Measurements from ENCODE around the gene ANO2. TPM values are rescaled to one million over a fixed set of nuclear protein-coding genes. Genes with fewer than 3 reads are reported as not detected.

Gene ANO2
- total RNA-seq, 4 donors from 2014 or later: 2.0 to 9.8 (median 4.9) TPM

DNA sequence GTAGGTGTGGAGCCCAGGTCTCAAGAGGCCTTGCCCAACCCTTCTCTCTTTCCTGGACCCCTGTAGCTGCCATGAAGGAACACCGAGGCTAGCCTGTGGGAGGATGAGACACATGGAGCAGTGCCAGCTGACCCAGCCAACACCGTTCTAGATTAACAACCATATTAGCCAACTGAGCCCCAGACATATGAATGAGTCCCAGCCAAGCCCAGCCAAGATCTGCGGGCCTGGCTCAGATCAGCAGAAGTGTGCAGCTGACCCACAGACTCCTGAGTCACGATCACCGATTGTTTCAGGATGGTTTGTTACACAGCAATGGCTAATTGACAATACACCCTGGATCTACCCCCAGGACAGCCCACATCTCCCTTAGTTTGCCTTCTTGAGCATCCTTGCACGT is 431.0 kb downstream of the ANO2 start:
- no peak for TF ChIP-seq POLR2A (IDR thresholded peaks at IDR 0.05)
- TF ChIP-seq, protein P1, sequence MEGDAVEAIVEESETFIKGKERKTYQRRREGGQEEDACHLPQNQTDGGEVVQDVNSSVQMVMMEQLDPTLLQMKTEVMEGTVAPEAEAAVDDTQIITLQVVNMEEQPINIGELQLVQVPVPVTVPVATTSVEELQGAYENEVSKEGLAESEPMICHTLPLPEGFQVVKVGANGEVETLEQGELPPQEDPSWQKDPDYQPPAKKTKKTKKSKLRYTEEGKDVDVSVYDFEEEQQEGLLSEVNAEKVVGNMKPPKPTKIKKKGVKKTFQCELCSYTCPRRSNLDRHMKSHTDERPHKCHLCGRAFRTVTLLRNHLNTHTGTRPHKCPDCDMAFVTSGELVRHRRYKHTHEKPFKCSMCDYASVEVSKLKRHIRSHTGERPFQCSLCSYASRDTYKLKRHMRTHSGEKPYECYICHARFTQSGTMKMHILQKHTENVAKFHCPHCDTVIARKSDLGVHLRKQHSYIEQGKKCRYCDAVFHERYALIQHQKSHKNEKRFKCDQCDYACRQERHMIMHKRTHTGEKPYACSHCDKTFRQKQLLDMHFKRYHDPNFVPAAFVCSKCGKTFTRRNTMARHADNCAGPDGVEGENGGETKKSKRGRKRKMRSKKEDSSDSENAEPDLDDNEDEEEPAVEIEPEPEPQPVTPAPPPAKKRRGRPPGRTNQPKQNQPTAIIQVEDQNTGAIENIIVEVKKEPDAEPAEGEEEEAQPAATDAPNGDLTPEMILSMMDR (IDR thresholded peaks at IDR 0.05 in 4 of 5, conservative IDR thresholded peaks at IDR 0.05 in 1 of 5): no peak
- in situ Hi-C loops (cut with MboI; ENCODE audit: low sequenced_read_pairs in 4 of 4): no loop called here
- intact Hi-C loops (cut with DNase I; ENCODE audit: low total_unique reads): no loop called here

DNA sequence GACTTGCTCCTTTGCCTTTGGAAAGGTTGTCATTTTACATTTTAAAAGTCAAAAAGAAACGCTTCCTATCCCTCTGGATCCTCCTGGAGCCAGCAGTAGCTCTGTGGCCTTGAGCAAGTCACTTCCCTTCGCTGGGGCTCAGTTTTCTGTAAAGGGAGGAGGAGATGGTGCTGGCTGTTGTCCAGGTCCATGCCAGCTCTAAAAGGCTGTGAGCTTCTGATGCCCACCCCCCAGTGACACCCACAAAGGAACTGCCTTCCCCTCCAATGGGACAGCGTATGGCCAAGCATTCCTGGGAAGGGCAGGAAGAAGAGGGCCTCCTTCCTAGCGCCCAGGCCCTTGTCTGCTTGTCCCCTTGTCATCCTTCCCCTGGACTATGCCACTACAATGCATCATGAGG is 431.7 kb downstream of the ANO2 start:
- H3K27me3 ChIP-seq: peaks cover 0 to 7% (median 4%) of the 10 kb centered on the region in 3 donors
- H3K4me3 ChIP-seq: no peak overlapping the region
- H3K27ac ChIP-seq: no peak overlapping the region
- intact Hi-C loops (cut with DNase I; ENCODE audit: low total_unique reads) (no loop called here), in situ Hi-C loops (cut with MboI; ENCODE audit: low sequenced_read_pairs in 4 of 4) (no loop called here)
- peaks cover 0 to 6% of the 10 kb centered on the region in 2 donors for H3K4me1 ChIP-seq
- DNase-seq (no peak), ATAC-seq (no peak)
- no peaks in the 10 kb centered on the region for H3K36me3 ChIP-seq
- no peak for TF ChIP-seq POLR2A (IDR thresholded peaks at IDR 0.05)
- TF ChIP-seq, protein P1 (IDR thresholded peaks at IDR 0.05 in 4 of 5, conservative IDR thresholded peaks at IDR 0.05 in 1 of 5): no peak
- no peaks in the 10 kb centered on the region for H3K9me3 ChIP-seq

More for the DNA sequence above, 431.0 kb downstream of the ANO2 start:
- H3K36me3 ChIP-seq: no peaks in the 10 kb centered on the region
- no peak for DNase-seq
- H3K27ac ChIP-seq: no peak overlapping the region
- peaks cover 0 to 7% (median 4%) of the 10 kb centered on the region in 3 donors for H3K27me3 ChIP-seq
- H3K4me1 ChIP-seq: peaks cover 0 to 6% of the 10 kb centered on the region in 2 donors
- H3K9me3 ChIP-seq: no peaks in the 10 kb centered on the region
- ATAC-seq: no peak
- no peak overlapping the region for H3K4me3 ChIP-seq

Other genes with a start within 250 kb of the ANO2 start
- gene VWF, start 179.4 kb upstream of the ANO2 start, total RNA-seq: 100 to 1,000 TPM in 2 of 4 donors, 10 to 100 TPM in 2; 78.8 to 118 (median 101) TPM